Uterus (tissue), 4 donors: ENCODE data around the gene TRIML1. TPM values are rescaled to one million over a fixed set of nuclear protein-coding genes. Genes with fewer than 3 reads are reported as not detected.
"Not testable (repeated sequence)": the region's sequence is repeated elsewhere in the genome, so short reads cannot be mapped to it uniquely, and the experiment has no call there.

ENCODE experiments used
- DNase-seq, 2 donors: peaks; one replicate each; pipeline ENCODE4 v3.0.0-alpha.2; 2019 to 2020
- H3K27ac ChIP-seq, 2 donors: fragments of 200-600 bp; sonication (generic); 1 replicate in 1 of 2; 2 replicates in 1 of 2; pipeline ENCODE4 v1.5.1; 2016 to 2018
- H3K27me3 ChIP-seq, 2 donors: fragments of 200-600 bp; sonication (generic); one replicate each; pipeline ENCODE4 v1.5.1; 2018 to 2019; ENCODE audit warnings: control low read depth in 1 of 2
- H3K36me3 ChIP-seq, 2 donors: fragments of 200-600 bp; sonication (generic); one replicate each; pipeline ENCODE4 v1.5.1; 2019; ENCODE audit warnings: control low read depth in 1 of 2
- H3K4me1 ChIP-seq, 2 donors: fragments of 200-600 bp; sonication (generic); one replicate each; pipeline ENCODE4 v1.5.1; 2018 to 2019; ENCODE audit warnings: control low read depth in 1 of 2
- H3K4me3 ChIP-seq, 2 donors: fragments of 200-600 bp; sonication (generic); 1 replicate in 1 of 2; 2 replicates in 1 of 2; pipeline ENCODE4 v1.5.1; 2018 to 2019; ENCODE audit warnings: mild to moderate bottlenecking in 1 of 2
- H3K9me3 ChIP-seq, 2 donors: fragments of 200-600 bp; sonication (generic); one replicate each; pipeline ENCODE4 v1.5.1; 2019; ENCODE audit warnings: control low read depth in 1 of 2
- CTCF ChIP-seq, 4 experiments: fragments of 200-600 bp in 2 of 4; fragments of 450-650 bp in 2 of 4; sonication (generic) in 2 of 4; IDR thresholded peaks; one replicate each; pipeline ENCODE4 v1.5.1; 2016 to 2019; ENCODE audit warnings: antibody characterized with exemption in 4 of 4, mild to moderate bottlenecking in 2 of 4, moderate library complexity in 1 of 4
- POLR2A ChIP-seq, 2 donors: fragments of 450-650 bp; IDR thresholded peaks; one replicate each; pipeline ENCODE4 v1.6.1; 2016; ENCODE audit warnings: antibody characterized with exemption in 2 of 2, mild to moderate bottlenecking in 1 of 2, moderate library complexity in 1 of 2
- intact Hi-C: fragments of 100-400 bp; cut with DNase I; formaldehyde crosslinking; loops from one replicate; pipeline ENCODE4 v1.15.1; 2023; ENCODE audit warnings: low total_unique reads
- total RNA-seq, 4 donors: library from RNA; depleted of rRNA in 3 of 4; stranded (reverse); fragments of >200 nt in 3 of 4; gene quantifications; one replicate each; pipeline versions ENCODE4 v1.1.0 to v1.2.4, GENCODE V29; 2014 to 2023
- donor health status: DM: yes; HTN: yes; CAD: no.

Gene TRIML1
- total RNA-seq, 4 donors from 2014 or later, result not detected

- Histone ChIP-seq H3K27me3 (no peaks in the 10 kb centered on the region), H3K27ac (no peak overlapping the region), H3K4me3 (no peak overlapping the region), H3K36me3 (no peaks in the 10 kb centered on the region), H3K4me1 (no peaks in the 10 kb centered on the region), H3K9me3 (peaks cover 0 to 8% of the 10 kb centered on the region in 2 donors)
- DNase-seq, result no peak
- TF ChIP-seq POLR2A (IDR thresholded peaks at IDR 0.05) (no peak), CTCF (IDR thresholded peaks at IDR 0.05) (no peak)
- intact Hi-C loops, result no loop called here
Observed at GRCh38 chr4:188154668-188155405, 15.6 kb downstream of the TRIML1 start.

GRCh38 chr4:188158336-188158735 lies 19.1 kb downstream of the TRIML1 start:
- no peak overlapping the region for H3K27ac ChIP-seq
- H3K36me3 ChIP-seq, result no peaks in the 10 kb centered on the region
- no peaks in the 10 kb centered on the region for H3K27me3 ChIP-seq
- peaks cover 0 to 8% of the 10 kb centered on the region in 2 donors for H3K9me3 ChIP-seq
- H3K4me3 ChIP-seq, result no peak overlapping the region
- TF ChIP-seq POLR2A (IDR thresholded peaks at IDR 0.05), result no peak
- DNase-seq, result no peak
- H3K4me1 ChIP-seq, result no peaks in the 10 kb centered on the region
- intact Hi-C loops, result no loop called here

- not testable (repeated sequence) for H3K27me3 ChIP-seq, H3K4me3 ChIP-seq, H3K9me3 ChIP-seq, DNase-seq, H3K4me1 ChIP-seq, H3K36me3 ChIP-seq, H3K27ac ChIP-seq
- intact Hi-C loops, result loop anchor here (10.0 kb wide), 1 partner anchor 1265 kb away; no protein-coding TSS in a partner anchor
Observed at GRCh38 chr4:188159513-188160226, 20.4 kb downstream of the TRIML1 start.

- Histone ChIP-seq H3K27me3 (no peaks in the 10 kb centered on the region), H3K4me1 (no peaks in the 10 kb centered on the region), H3K4me3 (no peak overlapping the region), H3K9me3 (no peaks in the 10 kb centered on the region), H3K27ac (no peak overlapping the region), H3K36me3 (no peaks in the 10 kb centered on the region)
- DNase-seq, result no peak
- TF ChIP-seq CTCF (IDR thresholded peaks at IDR 0.05) (no peak), POLR2A (IDR thresholded peaks at IDR 0.05) (no peak)
- intact Hi-C loops, result loop anchor here (10.0 kb wide), 1 partner anchor 1266 kb away; no protein-coding TSS in a partner anchor
Observed at GRCh38 chr4:188160406-188160805, 21.2 kb downstream of the TRIML1 start.

- Histone ChIP-seq H3K27me3 (no peaks in the 10 kb centered on the region), H3K9me3 (no peaks in the 10 kb centered on the region), H3K36me3 (no peaks in the 10 kb centered on the region), H3K4me1 (no peaks in the 10 kb centered on the region), H3K27ac (no peak overlapping the region), H3K4me3 (no peak overlapping the region)
- TF ChIP-seq CTCF (IDR thresholded peaks at IDR 0.05) (no peak), POLR2A (IDR thresholded peaks at IDR 0.05) (no peak)
- intact Hi-C loops, result loop anchor here (10.0 kb wide), 1 partner anchor 1266 kb away; no protein-coding TSS in a partner anchor
- no peak for DNase-seq
Observed at GRCh38 chr4:188161167-188161566, 21.9 kb downstream of the TRIML1 start.

GRCh38 chr4:188162698-188163097 lies 23.5 kb downstream of the TRIML1 start:
- intact Hi-C loops, result loop anchor here (10.0 kb wide), 1 partner anchor 1268 kb away; no protein-coding TSS in a partner anchor

More at GRCh38 chr4:188162698-188163097, 23.5 kb downstream of the TRIML1 start:
- Histone ChIP-seq H3K27me3 (no peaks in the 10 kb centered on the region), H3K9me3 (no peaks in the 10 kb centered on the region), H3K27ac (no peak overlapping the region), H3K36me3 (no peaks in the 10 kb centered on the region), H3K4me1 (no peaks in the 10 kb centered on the region), H3K4me3 (no peak overlapping the region)
- no peak for TF ChIP-seq POLR2A (IDR thresholded peaks at IDR 0.05)
- no peak for TF ChIP-seq CTCF (IDR thresholded peaks at IDR 0.05)
- DNase-seq, result no peak
